HG03097 (cell line): ENCODE results near the gene SLC4A9.

Source experiments
- ATAC-seq: cut with Tn5 transposase; IDR thresholded peaks from one replicate; pipeline ENCODE4 v1.9.1; 2021; ENCODE audit not compliant: unreplicated experiment, low FRiP score

Gene SLC4A9, protein sequence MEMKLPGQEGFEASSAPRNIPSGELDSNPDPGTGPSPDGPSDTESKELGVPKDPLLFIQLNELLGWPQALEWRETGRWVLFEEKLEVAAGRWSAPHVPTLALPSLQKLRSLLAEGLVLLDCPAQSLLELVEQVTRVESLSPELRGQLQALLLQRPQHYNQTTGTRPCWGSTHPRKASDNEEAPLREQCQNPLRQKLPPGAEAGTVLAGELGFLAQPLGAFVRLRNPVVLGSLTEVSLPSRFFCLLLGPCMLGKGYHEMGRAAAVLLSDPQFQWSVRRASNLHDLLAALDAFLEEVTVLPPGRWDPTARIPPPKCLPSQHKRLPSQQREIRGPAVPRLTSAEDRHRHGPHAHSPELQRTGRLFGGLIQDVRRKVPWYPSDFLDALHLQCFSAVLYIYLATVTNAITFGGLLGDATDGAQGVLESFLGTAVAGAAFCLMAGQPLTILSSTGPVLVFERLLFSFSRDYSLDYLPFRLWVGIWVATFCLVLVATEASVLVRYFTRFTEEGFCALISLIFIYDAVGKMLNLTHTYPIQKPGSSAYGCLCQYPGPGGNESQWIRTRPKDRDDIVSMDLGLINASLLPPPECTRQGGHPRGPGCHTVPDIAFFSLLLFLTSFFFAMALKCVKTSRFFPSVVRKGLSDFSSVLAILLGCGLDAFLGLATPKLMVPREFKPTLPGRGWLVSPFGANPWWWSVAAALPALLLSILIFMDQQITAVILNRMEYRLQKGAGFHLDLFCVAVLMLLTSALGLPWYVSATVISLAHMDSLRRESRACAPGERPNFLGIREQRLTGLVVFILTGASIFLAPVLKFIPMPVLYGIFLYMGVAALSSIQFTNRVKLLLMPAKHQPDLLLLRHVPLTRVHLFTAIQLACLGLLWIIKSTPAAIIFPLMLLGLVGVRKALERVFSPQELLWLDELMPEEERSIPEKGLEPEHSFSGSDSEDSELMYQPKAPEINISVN

DNA sequence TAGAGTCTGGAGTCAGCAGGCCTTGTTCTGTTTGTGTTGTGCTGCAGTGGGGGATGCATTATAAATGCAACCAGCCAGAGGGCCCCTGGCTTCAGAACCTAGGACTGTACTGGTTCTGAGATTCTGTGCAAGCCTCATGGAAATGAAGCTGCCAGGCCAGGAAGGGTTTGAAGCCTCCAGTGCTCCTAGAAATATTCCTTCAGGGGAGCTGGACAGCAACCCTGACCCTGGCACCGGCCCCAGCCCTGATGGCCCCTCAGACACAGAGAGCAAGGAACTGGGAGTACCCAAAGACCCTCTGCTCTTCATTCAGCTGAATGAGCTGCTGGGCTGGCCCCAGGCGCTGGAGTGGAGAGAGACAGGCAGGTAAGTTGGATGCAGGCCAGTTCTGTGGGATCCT lies at the start of gene SLC4A9:
Gene SLC4A9, plus strand, starts transcription at position 94 of the 400 bp plus-strand sequence. Its CDS starts 43 bp downstream, at position 137.
- ATAC-seq: no peak

DNA sequence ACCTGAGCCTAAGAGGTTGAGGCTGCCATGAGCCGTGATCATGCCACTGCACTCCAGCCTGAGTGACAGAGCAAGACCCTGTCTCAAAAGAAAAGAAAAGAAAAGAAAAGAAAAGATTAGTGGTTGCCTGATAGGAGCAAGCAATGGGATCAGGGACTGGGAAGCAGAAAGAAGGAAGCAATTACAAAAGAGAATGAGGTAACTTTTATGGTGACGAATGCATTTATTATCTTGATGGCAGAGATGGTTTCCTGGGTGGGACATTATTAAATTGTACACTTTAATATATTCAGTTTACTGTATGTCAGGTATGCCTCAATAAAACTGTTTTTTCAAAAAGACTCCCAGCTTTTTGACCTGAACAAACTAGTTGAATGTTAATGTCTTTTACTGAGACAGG lies 49.6 kb upstream of the SLC4A9 start:
- no peak for ATAC-seq

DNA sequence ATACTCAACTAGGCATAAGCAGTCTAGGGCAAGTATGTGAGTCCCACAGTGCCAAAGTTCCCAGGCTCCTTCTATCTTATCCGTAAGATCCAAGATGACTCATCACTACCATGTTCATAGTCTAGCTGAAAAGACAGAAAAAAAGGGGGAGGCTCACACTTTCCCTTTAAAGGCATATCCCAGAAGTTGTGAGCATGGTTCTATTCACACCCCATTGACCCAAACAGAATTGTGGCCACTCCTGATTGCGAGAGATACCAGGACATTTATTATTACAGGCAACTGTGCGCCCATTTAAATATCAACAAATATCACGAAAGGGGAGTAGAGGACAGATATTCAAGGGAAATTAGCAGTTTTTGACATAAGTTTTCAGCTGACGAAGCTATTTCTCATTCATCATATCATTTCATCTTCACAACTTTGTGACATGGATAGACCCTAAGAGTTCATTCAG lies 49.0 kb upstream of the SLC4A9 start:
- ATAC-seq: no peak

DNA sequence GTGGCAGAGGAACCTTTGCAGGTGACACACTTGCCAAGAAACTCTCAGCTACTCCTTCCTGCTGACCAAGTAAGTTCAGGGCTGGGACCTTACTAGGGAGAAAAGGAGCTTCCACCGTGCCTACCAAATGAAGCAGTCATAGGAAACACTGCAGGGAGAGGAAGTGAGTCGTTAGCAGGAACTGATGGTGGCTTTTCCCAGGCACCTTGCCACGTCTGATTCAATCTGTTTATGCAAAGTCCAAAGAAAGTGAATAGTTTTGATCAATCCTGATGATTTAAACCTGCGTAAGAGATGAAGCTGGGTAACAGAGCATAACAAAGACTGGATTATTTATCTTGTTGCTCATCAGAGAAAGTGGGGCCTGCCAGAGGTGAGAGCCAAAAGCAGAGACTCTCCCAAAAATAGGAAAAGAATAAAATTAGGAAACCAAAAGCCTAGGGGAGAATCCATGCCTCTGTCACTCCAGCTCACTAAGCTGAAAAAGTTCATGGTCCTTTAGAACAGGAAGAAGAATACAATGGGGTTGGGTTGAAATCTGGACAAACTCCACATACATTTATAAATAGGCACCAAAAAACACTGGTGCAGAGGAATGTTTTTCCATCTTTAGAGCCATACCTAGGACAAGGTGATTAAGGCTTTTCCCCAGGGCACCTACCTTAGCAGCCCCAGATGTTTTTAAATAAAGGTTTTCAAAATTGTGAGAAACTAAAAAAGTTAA lies 47.8 kb upstream of the SLC4A9 start:
- ATAC-seq: no peak

DNA sequence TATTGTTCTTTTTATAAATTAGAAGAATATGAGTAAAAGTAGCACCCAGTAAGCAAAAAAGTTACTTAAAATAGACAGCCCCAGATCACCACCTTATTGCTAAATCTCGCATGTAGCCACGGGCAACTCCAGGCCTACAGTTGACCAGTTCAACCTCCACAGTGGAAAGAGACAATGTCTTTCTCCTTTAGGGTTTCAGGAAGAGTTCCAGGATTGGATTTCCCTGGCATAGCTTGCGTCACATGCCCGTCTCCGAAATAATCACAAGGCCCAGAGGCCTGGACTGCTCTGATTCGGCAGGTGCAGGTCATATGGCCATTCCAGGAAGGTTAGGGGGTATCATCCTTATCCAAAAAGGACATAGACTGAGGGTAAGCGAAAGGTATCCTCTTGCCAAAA lies 47.2 kb upstream of the SLC4A9 start:
- no peak for ATAC-seq

DNA sequence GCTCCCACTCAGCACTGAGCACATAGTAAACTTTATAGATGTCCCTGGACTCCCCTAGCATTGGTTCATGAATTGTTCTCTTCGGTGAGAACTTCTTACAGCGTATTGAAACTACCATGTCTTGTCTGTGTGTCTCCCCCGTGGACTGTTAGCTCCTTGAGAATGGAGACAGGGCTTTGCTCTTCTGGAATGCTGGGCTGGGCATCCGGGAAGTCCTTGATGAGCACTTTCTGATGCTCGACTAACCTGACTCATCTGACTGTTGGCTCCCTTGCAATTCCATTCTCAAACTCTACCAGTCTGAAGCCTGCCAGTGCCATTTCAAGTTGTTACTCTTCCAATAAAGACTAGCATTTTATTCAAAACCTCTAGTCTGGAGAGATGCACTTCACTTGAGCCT lies 42.1 kb upstream of the SLC4A9 start:
- ATAC-seq: no peak

DNA sequence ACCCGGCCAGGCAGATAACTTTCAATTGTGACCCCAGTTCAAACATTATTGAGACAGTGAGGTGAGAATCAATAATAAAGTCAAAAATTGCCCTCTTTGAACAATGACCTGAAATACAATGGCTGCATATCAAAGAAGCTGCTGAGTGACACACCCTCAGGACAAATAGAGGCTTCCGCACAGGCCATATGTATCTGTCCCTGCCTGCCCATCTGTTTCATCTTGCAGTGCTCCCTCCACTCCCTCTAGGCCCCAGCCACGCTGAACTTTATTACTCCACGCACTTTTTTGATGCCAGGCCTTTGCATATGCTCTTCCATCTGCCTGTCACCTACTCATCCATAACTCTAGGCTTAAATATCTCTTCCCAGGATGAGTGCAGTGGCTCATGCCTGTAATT lies 41.2 kb upstream of the SLC4A9 start:
- ATAC-seq: no peak

DNA sequence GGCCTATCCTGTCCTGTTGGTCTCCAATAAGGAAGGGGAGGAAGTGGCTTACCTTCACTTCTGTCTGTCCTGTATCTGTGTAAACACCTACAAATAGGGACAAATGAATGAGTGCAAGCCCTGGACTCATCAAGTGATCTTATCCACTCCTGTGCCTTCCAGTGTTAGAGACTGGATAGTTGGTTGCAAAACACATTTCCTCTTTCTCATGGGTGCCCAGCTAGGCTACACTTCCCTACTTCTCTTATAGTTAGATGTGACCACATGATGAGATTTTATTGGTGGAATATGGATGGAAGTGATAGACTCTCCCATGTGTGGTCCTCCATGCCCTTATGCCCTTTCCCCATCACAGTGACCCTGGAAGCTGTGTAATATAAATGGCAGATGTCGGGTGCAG lies 40.2 kb upstream of the SLC4A9 start:
- ATAC-seq: no peak

DNA sequence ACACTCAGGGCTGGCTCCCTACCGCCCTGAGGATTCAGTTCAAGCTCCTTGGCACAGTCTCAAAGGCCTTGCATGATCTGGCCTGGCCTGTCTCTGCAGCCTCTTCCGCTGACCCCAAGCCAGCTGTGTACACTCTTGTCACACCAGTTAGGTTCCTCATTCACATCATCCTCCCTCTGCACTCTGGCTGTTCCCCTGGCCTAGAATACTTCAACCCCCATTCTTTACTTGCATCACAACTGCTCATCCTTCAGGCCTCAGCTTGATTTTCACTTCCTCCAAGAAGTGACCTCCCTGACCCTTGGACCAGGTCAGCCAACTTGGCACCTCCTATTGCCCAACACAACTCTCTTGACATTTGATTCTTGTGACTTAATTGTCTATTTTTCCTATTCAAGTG lies 38.2 kb upstream of the SLC4A9 start:
- no peak for ATAC-seq

DNA sequence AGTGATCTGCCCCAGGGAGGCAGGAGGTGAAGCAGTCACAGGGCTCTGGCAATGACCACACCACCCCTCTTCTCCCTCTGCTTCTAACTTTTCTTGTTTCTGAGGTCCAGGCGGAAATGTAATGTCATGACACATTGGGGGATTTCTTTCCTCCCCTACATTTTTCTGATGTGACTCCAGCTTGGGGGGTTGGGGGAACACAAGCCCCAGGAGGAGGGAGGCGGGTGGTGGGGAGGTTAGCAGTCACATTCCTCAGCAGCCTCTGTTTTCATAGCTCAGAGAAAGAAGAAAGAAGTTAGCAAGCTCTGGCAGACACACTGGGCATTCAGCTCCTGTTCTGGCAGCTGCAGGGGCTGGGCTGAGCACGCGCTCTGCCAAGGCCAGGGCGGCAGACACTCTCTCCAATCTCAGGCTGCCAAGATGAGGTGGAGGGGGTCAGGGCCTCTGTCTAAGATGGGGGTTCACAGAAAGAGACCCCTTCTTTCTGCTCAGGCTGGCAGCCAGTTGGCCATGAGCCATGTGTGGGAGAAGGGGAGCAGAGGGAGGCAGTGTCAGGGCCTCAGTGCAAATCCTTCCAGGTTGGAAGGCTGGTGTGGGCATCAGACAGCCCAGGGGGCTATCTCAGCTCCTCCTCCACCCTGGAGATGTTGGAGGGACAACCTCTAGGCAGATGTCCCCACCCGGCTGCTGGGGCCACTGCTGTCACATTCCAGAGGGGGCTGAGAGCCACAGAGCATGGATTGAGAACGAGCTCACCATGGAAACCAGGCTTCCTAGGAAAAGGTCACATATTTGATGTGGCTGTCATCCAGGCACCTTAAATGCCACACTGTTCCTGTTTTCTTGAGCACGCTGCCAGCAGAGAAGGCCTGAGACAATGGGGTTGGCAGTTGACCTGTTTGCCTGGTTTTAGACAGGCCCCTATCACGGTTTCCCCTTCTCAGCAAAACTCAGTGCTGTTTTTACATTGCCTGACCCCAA lies 37.0 kb upstream of the SLC4A9 start:
- no peak for ATAC-seq

DNA sequence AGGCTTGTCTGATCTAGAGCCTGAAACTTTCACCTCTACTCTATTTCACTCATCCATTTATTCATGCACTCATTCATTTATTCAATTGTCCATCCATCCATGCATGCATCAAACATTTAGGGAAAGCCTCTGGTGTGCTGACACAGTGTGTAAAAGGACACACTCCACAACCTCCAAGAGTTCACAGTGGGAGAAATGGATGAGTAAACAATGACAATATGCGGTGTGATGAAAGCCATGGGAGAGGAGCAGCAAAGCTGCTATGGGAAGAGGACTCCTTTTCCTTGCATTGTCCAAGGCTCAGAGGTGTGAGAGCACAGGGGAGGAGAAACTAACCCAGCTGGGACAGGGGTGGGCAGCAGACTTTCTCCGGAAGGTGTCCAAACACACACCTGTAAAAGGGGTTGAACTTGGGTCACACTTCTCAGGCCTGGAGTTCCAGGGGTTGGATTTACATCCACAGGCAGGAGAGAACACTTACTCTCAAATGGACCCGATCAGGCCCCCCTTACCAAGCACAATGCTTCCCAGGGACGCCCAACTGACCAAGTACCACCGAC lies 35.9 kb upstream of the SLC4A9 start:
- ATAC-seq: no peak

DNA sequence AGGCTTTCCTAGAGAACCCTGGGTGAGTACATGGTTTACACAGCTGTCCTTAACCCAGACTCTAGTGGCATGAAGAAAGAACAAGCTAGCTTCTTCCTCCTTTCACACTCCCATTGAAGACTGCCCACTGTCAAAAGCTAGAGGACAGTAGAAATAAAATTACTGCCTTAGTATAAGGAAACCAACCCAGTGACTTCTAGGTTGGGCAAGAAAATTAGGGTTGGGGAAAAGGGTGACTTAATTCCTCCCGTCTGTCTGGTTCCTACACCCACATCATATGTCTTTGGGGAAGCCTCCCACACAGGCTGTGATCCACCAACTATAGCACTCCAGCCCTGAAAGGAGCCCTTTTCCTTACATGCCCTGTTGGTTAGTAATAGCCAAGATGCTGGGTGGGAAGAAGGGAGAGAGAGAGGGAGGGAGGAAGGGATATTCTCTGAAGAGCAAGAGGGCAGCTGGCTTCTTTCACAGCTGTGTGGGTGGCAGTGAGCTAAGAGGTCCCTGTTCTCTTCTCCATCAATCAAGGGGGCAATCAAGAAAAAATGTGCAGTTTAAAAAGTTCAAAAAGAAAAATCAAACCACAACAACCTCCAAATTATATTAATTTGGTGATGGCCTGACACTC lies 35.3 kb upstream of the SLC4A9 start:
- ATAC-seq: no peak

DNA sequence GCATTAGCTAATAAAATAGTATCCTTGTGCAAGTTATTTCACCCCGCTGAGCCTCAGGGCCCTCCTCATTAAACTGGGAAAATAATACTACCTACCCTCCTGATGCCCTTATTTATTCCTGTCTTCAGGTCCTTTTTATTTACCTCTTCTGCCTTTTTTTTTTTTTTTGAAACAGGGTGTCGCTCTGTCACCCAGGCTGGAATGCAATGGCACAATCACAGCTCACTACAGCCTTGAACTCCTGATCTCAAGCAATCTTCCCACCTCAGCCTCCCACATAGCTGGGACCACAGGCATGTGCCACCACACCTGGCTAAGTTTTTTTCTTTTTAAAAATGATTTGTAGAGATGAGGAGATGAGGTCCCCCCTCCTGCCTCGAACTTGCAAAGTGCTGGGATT lies 34.5 kb upstream of the SLC4A9 start:
- ATAC-seq: no peak

DNA sequence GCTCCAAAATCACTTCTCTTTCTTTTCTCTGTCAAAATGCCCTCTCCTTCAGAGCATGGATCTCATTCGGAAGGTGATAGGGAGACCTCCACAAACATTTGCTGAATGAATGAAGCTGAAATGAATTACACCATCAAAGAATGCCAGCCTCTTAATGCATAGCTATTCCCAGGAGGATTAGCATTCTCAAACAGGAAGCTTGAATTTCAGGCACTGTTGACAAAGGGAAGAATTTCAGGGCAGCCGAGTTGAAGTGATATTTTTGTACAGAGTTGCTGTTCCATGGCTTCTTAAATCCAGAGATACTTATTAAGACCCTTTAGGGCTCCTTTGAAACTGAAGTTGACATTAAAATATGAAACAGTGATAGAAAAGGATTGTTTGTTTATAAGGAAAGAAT lies 32.4 kb upstream of the SLC4A9 start:
- no peak for ATAC-seq

DNA sequence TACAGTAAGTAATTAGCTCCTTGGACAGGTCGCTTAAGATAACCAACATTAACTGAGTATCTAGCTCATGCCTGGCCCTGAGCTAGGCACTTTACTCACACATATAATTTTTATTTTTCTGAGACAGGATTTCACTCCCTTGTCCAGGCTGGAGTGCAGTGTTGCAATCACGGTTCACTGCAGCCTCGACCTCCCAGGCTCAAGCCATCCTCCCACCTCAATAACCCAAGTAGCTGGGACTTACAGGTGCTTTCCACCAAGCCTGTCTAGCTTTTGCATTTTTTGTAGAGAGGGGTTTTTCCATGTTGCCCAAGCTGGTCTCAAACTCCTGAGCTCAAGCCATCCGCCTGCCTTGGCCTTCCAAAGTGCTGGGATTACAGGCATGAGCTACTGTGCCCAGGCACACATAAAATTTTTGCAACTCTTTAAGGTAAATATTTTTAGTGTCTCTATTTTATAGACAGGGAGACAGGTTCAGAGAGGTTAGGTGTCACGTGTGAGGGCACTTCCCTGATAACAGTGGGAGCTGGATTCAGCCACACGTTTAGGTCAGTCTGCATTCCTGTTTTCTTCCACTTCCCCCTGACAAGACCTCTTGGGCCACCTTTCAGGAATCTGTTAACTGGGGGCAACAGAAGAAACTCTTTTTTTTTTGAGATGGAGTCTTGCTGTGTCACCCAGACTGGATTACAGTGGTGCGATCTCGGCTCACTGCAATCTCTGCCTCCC lies 31.8 kb upstream of the SLC4A9 start:
- ATAC-seq: no peak

DNA sequence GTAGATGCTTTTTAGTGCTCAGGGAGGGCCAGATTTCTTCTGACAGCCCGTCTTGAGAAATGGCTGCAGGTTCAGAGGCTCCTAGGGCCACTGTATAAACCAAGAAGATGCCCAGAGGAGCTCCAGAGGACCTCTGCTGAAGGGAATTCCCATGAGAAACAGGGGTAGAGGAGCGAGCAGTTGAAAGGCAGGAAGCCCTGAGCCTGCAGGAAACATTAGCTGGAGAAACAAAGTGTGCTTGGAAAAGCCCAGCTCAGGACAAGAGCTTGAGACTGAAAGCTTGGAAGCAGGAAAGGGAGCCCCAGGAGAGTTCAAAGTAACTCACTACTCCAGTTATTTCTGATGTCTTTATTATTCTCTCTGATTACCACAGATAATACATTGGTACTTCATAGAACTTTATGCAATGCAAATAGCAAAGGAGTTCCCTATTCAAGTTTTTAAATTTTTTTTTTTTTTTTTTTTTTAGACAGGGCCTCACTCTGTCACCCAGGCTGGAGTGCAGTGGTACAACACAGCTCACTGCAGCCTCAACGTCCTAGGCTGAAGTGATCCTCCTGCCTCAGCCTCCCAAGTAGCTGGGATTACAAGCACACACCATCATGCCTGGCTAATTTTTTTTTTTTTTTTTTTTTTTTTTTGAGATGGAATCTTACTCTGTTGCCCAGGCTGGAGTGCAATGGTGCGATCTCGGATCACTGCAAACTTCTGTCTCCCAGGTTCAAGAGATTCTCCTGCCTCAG lies 30.1 kb upstream of the SLC4A9 start:
- ATAC-seq: no peak

DNA sequence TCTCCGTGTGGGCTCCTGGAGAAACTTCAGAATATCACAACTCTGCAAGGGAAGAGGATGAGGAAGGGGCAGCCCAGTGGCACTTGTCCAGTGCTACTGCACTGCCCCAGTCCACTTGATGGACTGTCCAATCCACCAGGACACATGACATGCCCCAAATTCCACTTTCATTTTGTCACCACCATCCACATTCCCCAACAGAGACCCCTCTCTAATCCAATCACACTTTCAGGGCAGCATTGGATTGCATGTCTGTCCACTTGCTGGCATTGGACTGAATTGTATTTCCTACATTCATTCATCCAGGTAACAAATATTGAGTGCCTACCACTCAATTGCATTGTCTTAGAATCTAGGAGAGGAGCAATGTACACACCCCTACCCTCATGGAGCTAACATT lies 28.4 kb upstream of the SLC4A9 start:
- ATAC-seq: no peak

DNA sequence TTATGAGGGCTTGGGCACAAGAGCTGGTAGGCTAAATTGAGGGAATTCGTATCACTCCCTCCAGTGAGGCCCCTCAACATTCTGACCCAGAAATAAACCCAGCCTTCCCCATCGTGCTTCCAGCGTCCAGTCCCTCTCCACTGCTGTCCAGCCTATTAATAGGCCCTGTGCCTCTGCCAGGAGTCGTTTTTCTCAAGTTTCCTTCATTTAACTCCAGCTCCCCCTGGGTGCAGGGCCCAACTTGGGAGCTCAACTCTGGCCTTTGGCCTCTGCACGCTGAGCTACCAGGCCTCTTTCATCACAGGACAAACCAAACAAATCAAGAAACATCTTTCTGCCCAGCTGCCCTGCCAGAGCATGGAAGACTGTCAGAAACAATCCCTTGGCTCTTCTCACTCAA lies 23.6 kb upstream of the SLC4A9 start:
- no peak for ATAC-seq
